Muscle of leg (tissue), 11 donors: Measurements from ENCODE around the gene BAIAP2. TPM values are rescaled to one million over a fixed set of nuclear protein-coding genes. Genes with fewer than 3 reads are reported as not detected.
A peak's percentile ranks its signal among the peaks of the same experiment; 100 is the strongest.

Source experiments
- DNase-seq: peaks from one replicate; pipeline ENCODE4 v3.0.0; 2013
- H3K27ac ChIP-seq: one replicate; pipeline ENCODE4 v1.5.1; 2013; ENCODE audit warnings: mild to moderate bottlenecking, low read length, control low read depth
- H3K27me3 ChIP-seq: one replicate; pipeline ENCODE4 v1.6.1; 2013; ENCODE audit warnings: low read length; ENCODE audit not compliant: control insufficient read depth, insufficient read depth
- H3K36me3 ChIP-seq: one replicate; pipeline ENCODE4 v1.6.1; 2013; ENCODE audit warnings: low read length; ENCODE audit not compliant: control insufficient read depth, insufficient read depth
- H3K4me1 ChIP-seq: one replicate; pipeline ENCODE4 v1.6.1; 2013; ENCODE audit warnings: low read length; ENCODE audit not compliant: control insufficient read depth, insufficient read depth
- H3K4me3 ChIP-seq: one replicate; pipeline ENCODE4 v1.5.1; 2013; ENCODE audit warnings: low read length, control low read depth
- H3K9me3 ChIP-seq: replicated peaks from 2 replicates; pipeline ENCODE4 v1.6.1; 2013; ENCODE audit warnings: low read depth, low read length; ENCODE audit not compliant: control insufficient read depth
- WGBS: methylation state at CpG from one replicate; pipeline ENCODE4 v1.1.5; 2013; ENCODE audit warnings: missing lambda C conversion rate; ENCODE audit not compliant: insufficient coverage; 5-methylcytosine and 5-hydroxymethylcytosine counted together
- polyA plus RNA-seq, 8 donors: library from polyadenylated mRNA; unstranded; fragments of 120-200 nt; gene quantifications; one replicate each; pipeline versions ENCODE4 v1.2.1 to v1.2.3, GENCODE V29; 2013; ENCODE audit warnings: inconsistent platforms in 1 of 8, low replicate concordance in 1 of 8; ENCODE audit not compliant: insufficient read length in 8 of 8, insufficient read depth in 1 of 8
- total RNA-seq: library from RNA; stranded (reverse); fragments of 120-200 nt; gene quantifications from one replicate; pipeline ENCODE4 v1.2.4, GENCODE V29; 2013

Gene BAIAP2
- total and polyA plus RNA-seq, 9 donors, result 11.6 to 24.7 (median 17.1) TPM

GRCh38 chr17:81037026-81037797, 2.3 kb downstream of the BAIAP2 start:
- Histone ChIP-seq H3K9me3 (no peaks in the 10 kb centered on the region), H3K4me3 (no peak overlapping the region), H3K27me3 (peaks cover 4% of the 10 kb centered on the region), H3K36me3 (peaks cover 8% of the 10 kb centered on the region), H3K4me1 (peaks cover 77% of the 10 kb centered on the region), H3K27ac (no peak overlapping the region)
- WGBS, result 73% methylated on average over 26 of the region's 28 CpGs
- DNase-seq, result peak; percentile 68

GRCh38 chr17:81037798-81038733, 3.1 kb downstream of the BAIAP2 start:
- WGBS, result 75% methylated on average over 16 of the region's 30 CpGs
- Histone ChIP-seq H3K9me3 (no peaks in the 10 kb centered on the region), H3K4me3 (no peak overlapping the region), H3K27me3 (peaks cover 4% of the 10 kb centered on the region), H3K27ac (peak overlapping the region; percentile 26), H3K36me3 (no peaks in the 10 kb centered on the region), H3K4me1 (peaks cover 69% of the 10 kb centered on the region)
- no peak for DNase-seq

- Histone ChIP-seq H3K27me3 (peaks cover 4% of the 10 kb centered on the region), H3K4me1 (peaks cover 69% of the 10 kb centered on the region), H3K36me3 (no peaks in the 10 kb centered on the region), H3K27ac (no peak overlapping the region), H3K4me3 (no peak overlapping the region), H3K9me3 (no peaks in the 10 kb centered on the region)
- 85% methylated on average over 15 of the region's 16 CpGs for WGBS
- no peak for DNase-seq
Measured at GRCh38 chr17:81039096-81039495, 4.1 kb downstream of the BAIAP2 start.

GRCh38 chr17:81039854-81040758, 5.2 kb downstream of the BAIAP2 start:
- WGBS, result 24% methylated on average over 24 of the region's 28 CpGs
- Histone ChIP-seq H3K27me3 (peaks cover 4% of the 10 kb centered on the region), H3K27ac (peak overlapping the region; percentile 31), H3K4me1 (peaks cover 77% of the 10 kb centered on the region), H3K36me3 (no peaks in the 10 kb centered on the region), H3K9me3 (no peaks in the 10 kb centered on the region), H3K4me3 (no peak overlapping the region)
- DNase-seq, result peak; percentile 57

GRCh38 chr17:81040791-81041337, 5.9 kb downstream of the BAIAP2 start:
- Histone ChIP-seq H3K27me3 (peaks cover 4% of the 10 kb centered on the region), H3K36me3 (no peaks in the 10 kb centered on the region), H3K27ac (no peak overlapping the region), H3K4me1 (peaks cover 83% of the 10 kb centered on the region), H3K9me3 (no peaks in the 10 kb centered on the region), H3K4me3 (no peak overlapping the region)
- no peak for DNase-seq
- WGBS, result 40% methylated on average over 5 of the region's 6 CpGs

- no peak for DNase-seq
- peaks cover 80% of the 10 kb centered on the region for H3K4me1 ChIP-seq
- H3K27ac ChIP-seq, result no peak overlapping the region
- H3K9me3 ChIP-seq, result no peaks in the 10 kb centered on the region
- no peak overlapping the region for H3K4me3 ChIP-seq
- 90% methylated on average over 5 of the region's 9 CpGs for WGBS
- peaks cover 4% of the 10 kb centered on the region for H3K27me3 ChIP-seq
- no peaks in the 10 kb centered on the region for H3K36me3 ChIP-seq
Measured at GRCh38 chr17:81042606-81043005, 7.7 kb downstream of the BAIAP2 start.

- H3K4me3 ChIP-seq, result no peak overlapping the region
Measured at GRCh38 chr17:81043319-81043724, 8.4 kb downstream of the BAIAP2 start.

GRCh38 chr17:81043725-81044427, 8.9 kb downstream of the BAIAP2 start:
- Histone ChIP-seq H3K4me3 (no peak overlapping the region), H3K36me3 (no peaks in the 10 kb centered on the region), H3K27ac (peak overlapping the region; percentile 88), H3K9me3 (no peaks in the 10 kb centered on the region), H3K27me3 (peaks cover 2% of the 10 kb centered on the region), H3K4me1 (peaks cover 80% of the 10 kb centered on the region)
- 59% methylated on average over 31 of the region's 38 CpGs for WGBS
- DNase-seq, result no peak

More at GRCh38 chr17:81043319-81043724, 8.4 kb downstream of the BAIAP2 start:
- Histone ChIP-seq H3K27me3 (peaks cover 2% of the 10 kb centered on the region), H3K9me3 (no peaks in the 10 kb centered on the region), H3K27ac (peak overlapping the region; percentile 88), H3K4me1 (peaks cover 80% of the 10 kb centered on the region), H3K36me3 (no peaks in the 10 kb centered on the region)
- 88% methylated on average over 14 of the region's 19 CpGs for WGBS
- DNase-seq, result no peak

GRCh38 chr17:81044428-81044763, 9.4 kb downstream of the BAIAP2 start:
- Histone ChIP-seq H3K4me3 (no peak overlapping the region), H3K27ac (peak overlapping the region; percentile 88), H3K9me3 (no peaks in the 10 kb centered on the region), H3K36me3 (no peaks in the 10 kb centered on the region), H3K27me3 (peaks cover under 1% of the 10 kb centered on the region), H3K4me1 (peaks cover 80% of the 10 kb centered on the region)
- DNase-seq, result no peak
- 37% methylated on average over 14 of the region's 14 CpGs for WGBS
